Neuronal stem cell (in vitro differentiated cells): ENCODE results near the gene A2M.

Source experiments
- DNase-seq: peaks from one replicate; pipeline ENCODE4 v3.0.0-alpha.2; 2013; ENCODE audit warnings: low spot score
- H2AFZ ChIP-seq: one replicate; pipeline ENCODE4 v1.6.1; 2013; ENCODE audit warnings: mild to moderate bottlenecking, low read length, inconsistent platforms
- H2AK5ac ChIP-seq: 2 replicates; pipeline ENCODE4 v1.6.1; 2013; ENCODE audit warnings: low read depth, mild to moderate bottlenecking, inconsistent platforms, low read length, moderate library complexity, mixed read lengths
- H2BK120ac ChIP-seq: 2 replicates; pipeline ENCODE4 v1.6.1; 2013; ENCODE audit warnings: low read depth, mild to moderate bottlenecking, inconsistent platforms, low read length, moderate library complexity, mixed read lengths
- H2BK12ac ChIP-seq: one replicate; pipeline ENCODE4 v1.6.1; 2013; ENCODE audit warnings: low read length, inconsistent platforms
- H2BK15ac ChIP-seq: 2 replicates; pipeline ENCODE4 v1.6.1; 2013; ENCODE audit warnings: mild to moderate bottlenecking, low read length, inconsistent platforms, mixed read lengths
- H2BK5ac ChIP-seq: one replicate; pipeline ENCODE4 v1.6.1; 2013; ENCODE audit warnings: inconsistent platforms, mild to moderate bottlenecking, low read length, moderate library complexity
- H3K14ac ChIP-seq: one replicate; pipeline ENCODE4 v1.6.1; 2013; ENCODE audit warnings: low read length, inconsistent platforms
- H3K18ac ChIP-seq: 2 replicates; pipeline ENCODE4 v1.6.1; 2013; ENCODE audit warnings: low read length, inconsistent platforms
- H3K23ac ChIP-seq: 2 replicates; pipeline ENCODE4 v1.6.1; 2013; ENCODE audit warnings: low read depth, mild to moderate bottlenecking, mixed read lengths, low read length, inconsistent platforms; ENCODE audit not compliant: poor library complexity
- H3K27ac ChIP-seq: replicated peaks from 3 replicates; pipeline ENCODE4 v1.5.1; 2013; ENCODE audit warnings: low read length, inconsistent platforms
- H3K27me3 ChIP-seq, 3 experiments: 2 replicates each; pipeline ENCODE4 v1.6.1; 2013; ENCODE audit warnings: low read length in 3 of 3, mild to moderate bottlenecking in 2 of 3, inconsistent platforms in 1 of 3, low read depth in 1 of 3, mixed read lengths in 1 of 3, moderate library complexity in 1 of 3; ENCODE audit not compliant: control insufficient read depth in 3 of 3, insufficient read depth in 3 of 3
- H3K36me3 ChIP-seq, 2 donors: replicated peaks in 1 of 2; 2 replicates each; pipeline ENCODE4 v1.6.1; 2013; ENCODE audit warnings: low read length in 2 of 2; ENCODE audit not compliant: control insufficient read depth in 2 of 2, insufficient read depth in 2 of 2
- H3K4ac ChIP-seq: 2 replicates; pipeline ENCODE4 v1.6.1; 2013; ENCODE audit warnings: inconsistent platforms, mild to moderate bottlenecking, low read length, moderate library complexity
- H3K4me1 ChIP-seq, 2 donors: 1 replicate in 1 of 2; 2 replicates in 1 of 2; pipeline ENCODE4 v1.6.1; 2013; ENCODE audit warnings: low read length in 2 of 2, low read depth in 1 of 2; ENCODE audit not compliant: control insufficient read depth in 2 of 2, insufficient read depth in 1 of 2
- H3K4me2 ChIP-seq: one replicate; pipeline ENCODE4 v1.6.1; 2013; ENCODE audit warnings: mild to moderate bottlenecking, low read length, inconsistent platforms; ENCODE audit not compliant: insufficient read depth, poor library complexity, severe bottlenecking
- H3K4me3 ChIP-seq, 2 donors: 2 replicates each; pipeline ENCODE4 v1.5.1; 2013; ENCODE audit warnings: low read length in 2 of 2, mild to moderate bottlenecking in 2 of 2, inconsistent platforms in 1 of 2, moderate library complexity in 1 of 2
- H3K79me1 ChIP-seq: one replicate; pipeline ENCODE4 v1.6.1; 2013; ENCODE audit warnings: low read depth, mild to moderate bottlenecking, inconsistent platforms, low read length, moderate library complexity
- H3K9ac ChIP-seq: one replicate; pipeline ENCODE4 v1.6.1; 2013; ENCODE audit warnings: mild to moderate bottlenecking, low read depth, low read length, inconsistent platforms; ENCODE audit not compliant: poor library complexity
- H3K9me3 ChIP-seq, 2 donors: replicated peaks in 1 of 2; 2 replicates each; pipeline versions ENCODE3 to v1.6.1; 2013; ENCODE audit warnings: low read length in 2 of 2, mild to moderate bottlenecking in 2 of 2, inconsistent platforms in 1 of 2, low read depth in 1 of 2, mixed read lengths in 1 of 2, moderate library complexity in 1 of 2; ENCODE audit not compliant: control insufficient read depth in 2 of 2, insufficient read depth in 1 of 2
- H4K8ac ChIP-seq: one replicate; pipeline ENCODE4 v1.6.1; 2013; ENCODE audit warnings: low read depth, mild to moderate bottlenecking, inconsistent platforms, low read length, moderate library complexity
- H4K91ac ChIP-seq: one replicate; pipeline ENCODE4 v1.6.1; 2013; ENCODE audit warnings: low read length, low read depth, mild to moderate bottlenecking, inconsistent platforms; ENCODE audit not compliant: poor library complexity
- WGBS, 2 donors: extraction: QIAGEN DNeasy Blood & Tissue Kit; methylation state at CpG; one replicate each; pipeline ENCODE4 v1.1.7; 2013; ENCODE audit warnings: missing lambda C conversion rate in 2 of 2, mixed read lengths in 1 of 2; ENCODE audit not compliant: insufficient read length in 2 of 2, insufficient replicate concordance in 1 of 2; ENCODE audit errors: extremely low coverage in 2 of 2; 5-methylcytosine and 5-hydroxymethylcytosine counted together

The A2M gene

DNA sequence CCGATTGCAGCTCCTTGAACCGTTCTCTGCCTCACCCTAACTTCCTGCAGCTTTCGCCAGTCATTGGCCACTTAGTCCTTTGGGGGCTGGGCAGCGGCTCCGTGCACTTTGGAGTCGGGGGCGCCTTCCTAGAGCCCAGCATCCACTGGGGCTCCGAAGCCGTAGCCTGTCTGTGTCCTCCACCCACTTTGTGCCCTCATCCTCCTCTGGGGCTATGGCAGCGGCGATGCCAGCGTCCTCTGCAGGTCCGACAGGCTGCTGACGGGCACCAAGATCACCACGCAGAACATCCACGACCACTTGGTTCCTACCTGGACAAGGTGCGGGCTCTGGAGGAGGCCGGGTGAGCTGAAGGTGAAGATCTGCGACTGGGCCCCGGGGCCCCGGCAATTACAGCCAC lies 11.8 kb upstream of the A2M start:
- H3K79me1 ChIP-seq: no peaks in the 10 kb centered on the region
- no peak overlapping the region for H3K4me3 ChIP-seq
- H3K9me3 ChIP-seq: peaks cover 6 to 40% of the 10 kb centered on the region in 2 donors
- H2AFZ ChIP-seq: no peak overlapping the region
- no peaks in the 10 kb centered on the region for H3K36me3 ChIP-seq
- H2BK15ac ChIP-seq: no peak overlapping the region
- no peak overlapping the region for H4K91ac ChIP-seq
- peak overlapping the region; percentile 44 for H3K9ac ChIP-seq
- no peak overlapping the region for H3K23ac ChIP-seq
- peak overlapping the region; percentile 27 for H3K18ac ChIP-seq
- H3K27me3 ChIP-seq: no peaks in the 10 kb centered on the region
- peak overlapping the region; percentile 56 for H2AK5ac ChIP-seq
- H4K8ac ChIP-seq: no peak overlapping the region
- H3K27ac ChIP-seq: no peak overlapping the region
- no peak overlapping the region for H2BK5ac ChIP-seq
- H3K4me2 ChIP-seq: no peak overlapping the region
- no peak overlapping the region for H2BK12ac ChIP-seq
- no peak overlapping the region for H2BK120ac ChIP-seq
- no peaks in the 10 kb centered on the region for H3K4me1 ChIP-seq
- no CpG with 5 or more reads among the region's 21 CpGs for WGBS, 2 donors
- H3K4ac ChIP-seq: no peak overlapping the region
- peak overlapping the region; percentile 31 for H3K14ac ChIP-seq
- no peak for DNase-seq

DNA sequence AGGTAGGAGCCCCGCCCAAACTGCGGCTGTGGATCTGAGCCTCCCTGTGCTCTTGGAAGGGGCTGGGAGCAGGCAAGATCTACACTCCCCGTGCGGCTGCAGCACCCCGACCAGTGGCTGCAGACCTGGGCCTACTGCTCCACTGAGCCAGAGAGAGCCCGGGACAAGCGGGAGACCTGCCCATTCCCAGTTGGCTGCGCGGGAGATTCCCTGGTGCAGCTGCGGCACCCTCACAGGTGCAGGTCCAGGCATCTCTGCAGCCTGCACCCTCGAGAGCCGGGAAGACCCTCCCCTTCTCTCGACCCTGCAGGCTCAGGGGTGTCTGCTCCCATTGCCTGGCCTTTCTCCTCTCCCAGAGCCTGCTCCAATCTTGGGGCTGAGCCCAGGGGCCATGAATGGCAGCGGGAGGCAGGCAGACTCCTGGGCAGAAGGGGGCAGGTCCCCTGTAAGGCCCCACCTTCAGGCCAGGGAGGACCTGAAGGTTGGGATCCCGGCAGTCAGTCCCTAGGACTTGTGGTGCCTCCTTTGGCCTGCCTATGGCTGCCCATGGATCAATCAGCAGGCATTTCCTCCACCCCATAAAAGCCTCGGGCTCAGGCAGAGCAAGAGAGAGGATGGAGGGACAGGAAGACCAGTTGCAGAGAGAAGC lies 8.8 kb upstream of the A2M start:
- no peak overlapping the region for H4K91ac ChIP-seq
- H2BK12ac ChIP-seq: no peak overlapping the region
- H3K27me3 ChIP-seq: no peaks in the 10 kb centered on the region
- peak overlapping the region; percentile 63 for H2AK5ac ChIP-seq
- no peak overlapping the region for H2BK120ac ChIP-seq
- H4K8ac ChIP-seq: no peak overlapping the region
- peak overlapping the region; percentile 71 for H3K14ac ChIP-seq
- no peak overlapping the region for H3K18ac ChIP-seq
- H2BK15ac ChIP-seq: no peak overlapping the region
- no peak overlapping the region for H3K27ac ChIP-seq
- no peak overlapping the region for H2AFZ ChIP-seq
- no peak for DNase-seq
- no peak overlapping the region for H3K23ac ChIP-seq
- no peaks in the 10 kb centered on the region for H3K79me1 ChIP-seq
- H3K4me1 ChIP-seq: peaks cover 0 to 9% of the 10 kb centered on the region in 2 donors
- peak overlapping the region in 1 of 2 donors; percentile 46 for H3K4me3 ChIP-seq
- H3K4ac ChIP-seq: no peak overlapping the region
- no peaks in the 10 kb centered on the region for H3K36me3 ChIP-seq
- no peak overlapping the region for H3K4me2 ChIP-seq
- peaks cover 6 to 40% of the 10 kb centered on the region in 2 donors for H3K9me3 ChIP-seq
- H2BK5ac ChIP-seq: peak overlapping the region; percentile 53
- WGBS, 2 donors: no CpG with 5 or more reads among the region's 16 CpGs
- no peak overlapping the region for H3K9ac ChIP-seq

DNA sequence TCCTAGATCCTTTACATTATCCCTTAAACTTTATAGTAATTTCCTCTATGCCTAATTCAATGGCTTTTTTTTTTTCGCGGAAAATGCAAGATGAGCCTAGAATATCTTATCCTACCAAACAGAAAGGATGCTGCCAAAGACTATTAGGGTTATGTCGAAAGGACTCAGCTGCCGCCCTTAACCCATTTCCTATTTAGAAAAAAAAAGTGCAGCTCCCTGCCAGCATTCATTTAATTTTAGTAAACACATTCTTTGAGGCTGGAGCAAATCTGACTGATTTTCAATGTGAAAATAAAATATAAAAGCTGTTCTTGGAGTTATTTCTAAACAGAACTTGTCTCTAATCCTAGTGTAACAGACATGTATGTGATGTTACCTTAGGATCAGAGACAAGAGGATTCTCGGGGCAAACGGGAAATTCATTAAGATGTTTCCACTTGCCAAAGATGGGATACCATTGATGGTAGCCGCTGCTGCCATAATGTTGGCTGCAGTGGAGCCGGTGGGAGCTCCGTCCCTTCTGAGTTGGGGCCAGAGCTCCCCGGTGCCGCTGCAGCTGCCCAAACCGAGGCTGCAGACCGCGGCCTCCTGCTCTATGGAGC lies 8.2 kb upstream of the A2M start:
- Histone ChIP-seq H2AK5ac (no peak overlapping the region), H3K79me1 (no peaks in the 10 kb centered on the region), H2BK12ac (no peak overlapping the region), H3K4ac (no peak overlapping the region), H2AFZ (no peak overlapping the region), H3K36me3 (no peaks in the 10 kb centered on the region), H3K9me3 (peaks cover 6 to 40% of the 10 kb centered on the region in 2 donors), H4K8ac (no peak overlapping the region), H3K27ac (no peak overlapping the region), H2BK5ac (peak overlapping the region; percentile 53), H3K18ac (no peak overlapping the region), H4K91ac (no peak overlapping the region), H3K27me3 (no peaks in the 10 kb centered on the region), H3K4me1 (peaks cover 0 to 14% of the 10 kb centered on the region in 2 donors), H2BK120ac (no peak overlapping the region), H3K4me3 (no peak overlapping the region), H2BK15ac (no peak overlapping the region), H3K9ac (no peak overlapping the region), H3K4me2 (no peak overlapping the region), H3K14ac (peak overlapping the region; percentile 71), H3K23ac (no peak overlapping the region)
- no peak for DNase-seq
- no CpG with 5 or more reads among the region's 14 CpGs for WGBS, 2 donors

DNA sequence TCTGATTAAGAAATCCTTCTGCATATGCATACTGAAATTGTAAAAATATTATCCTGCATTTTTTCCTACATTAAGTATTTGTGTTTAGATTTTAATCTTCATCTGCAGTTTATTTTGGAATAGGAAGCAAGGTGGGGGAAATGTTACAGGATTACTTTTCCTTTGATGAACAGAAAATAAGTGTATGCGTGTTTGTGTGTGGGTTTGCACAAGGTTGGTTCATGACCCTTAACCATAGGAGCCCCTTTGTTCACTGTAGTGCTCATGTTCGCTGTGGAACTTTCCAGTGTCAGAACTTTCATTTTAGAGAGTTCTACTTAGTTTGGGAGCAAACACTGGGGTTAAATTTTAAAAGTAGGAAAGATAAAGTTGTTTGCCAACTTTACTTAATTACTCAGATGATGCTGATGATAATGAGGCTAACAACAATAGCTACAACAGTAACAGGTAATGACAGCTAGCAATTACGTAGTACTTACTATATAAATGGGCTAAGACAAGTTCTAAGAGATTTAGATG lies 6.4 kb upstream of the A2M start:
- H3K4me1 ChIP-seq: peaks cover 0 to 26% of the 10 kb centered on the region in 2 donors
- no peaks in the 10 kb centered on the region for H3K27me3 ChIP-seq
- no peak overlapping the region for H3K4me2 ChIP-seq
- peaks cover 1 to 27% of the 10 kb centered on the region in 2 donors for H3K9me3 ChIP-seq
- no peak overlapping the region for H2BK5ac ChIP-seq
- H2AFZ ChIP-seq: no peak overlapping the region
- no peak overlapping the region for H3K18ac ChIP-seq
- no peak overlapping the region for H3K27ac ChIP-seq
- no peak overlapping the region for H3K14ac ChIP-seq
- no peak overlapping the region for H3K4me3 ChIP-seq
- H3K23ac ChIP-seq: no peak overlapping the region
- H4K8ac ChIP-seq: no peak overlapping the region
- H4K91ac ChIP-seq: no peak overlapping the region
- H3K4ac ChIP-seq: no peak overlapping the region
- no CpG with 5 or more reads among the region's 3 CpGs for WGBS, 2 donors
- H2BK15ac ChIP-seq: no peak overlapping the region
- no peak overlapping the region for H3K9ac ChIP-seq
- H2AK5ac ChIP-seq: no peak overlapping the region
- no peak for DNase-seq
- no peaks in the 10 kb centered on the region for H3K36me3 ChIP-seq
- H3K79me1 ChIP-seq: no peaks in the 10 kb centered on the region
- no peak overlapping the region for H2BK120ac ChIP-seq
- H2BK12ac ChIP-seq: no peak overlapping the region
